ENCODE data around the gene PAQR7. TPM values are rescaled to one million over a fixed set of nuclear protein-coding genes. Genes with fewer than 3 reads are reported as not detected.

PAQR7 gene
- total RNA-seq, 1 donor from 2014 or later = 10.8 TPM

GRCh38 chr1:25885602-25886001 lies 10.1 kb upstream of the PAQR7 start:
- DNase-seq (peak; percentile 11), ATAC-seq (no peak)
- Histone ChIP-seq H3K4me1 (peaks cover 10% of the 10 kb centered on the region), H3K9me3 (no peaks in the 10 kb centered on the region), H3K36me3 (no peaks in the 10 kb centered on the region), H3K27me3 (no peaks in the 10 kb centered on the region), H3K4me3 (no peak overlapping the region), H3K27ac (no peak overlapping the region)
- intact Hi-C loops (cut with DNase I) = no loop called here
- TF ChIP-seq, protein P1, sequence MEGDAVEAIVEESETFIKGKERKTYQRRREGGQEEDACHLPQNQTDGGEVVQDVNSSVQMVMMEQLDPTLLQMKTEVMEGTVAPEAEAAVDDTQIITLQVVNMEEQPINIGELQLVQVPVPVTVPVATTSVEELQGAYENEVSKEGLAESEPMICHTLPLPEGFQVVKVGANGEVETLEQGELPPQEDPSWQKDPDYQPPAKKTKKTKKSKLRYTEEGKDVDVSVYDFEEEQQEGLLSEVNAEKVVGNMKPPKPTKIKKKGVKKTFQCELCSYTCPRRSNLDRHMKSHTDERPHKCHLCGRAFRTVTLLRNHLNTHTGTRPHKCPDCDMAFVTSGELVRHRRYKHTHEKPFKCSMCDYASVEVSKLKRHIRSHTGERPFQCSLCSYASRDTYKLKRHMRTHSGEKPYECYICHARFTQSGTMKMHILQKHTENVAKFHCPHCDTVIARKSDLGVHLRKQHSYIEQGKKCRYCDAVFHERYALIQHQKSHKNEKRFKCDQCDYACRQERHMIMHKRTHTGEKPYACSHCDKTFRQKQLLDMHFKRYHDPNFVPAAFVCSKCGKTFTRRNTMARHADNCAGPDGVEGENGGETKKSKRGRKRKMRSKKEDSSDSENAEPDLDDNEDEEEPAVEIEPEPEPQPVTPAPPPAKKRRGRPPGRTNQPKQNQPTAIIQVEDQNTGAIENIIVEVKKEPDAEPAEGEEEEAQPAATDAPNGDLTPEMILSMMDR (IDR thresholded peaks at IDR 0.05) = no peak

DNA sequence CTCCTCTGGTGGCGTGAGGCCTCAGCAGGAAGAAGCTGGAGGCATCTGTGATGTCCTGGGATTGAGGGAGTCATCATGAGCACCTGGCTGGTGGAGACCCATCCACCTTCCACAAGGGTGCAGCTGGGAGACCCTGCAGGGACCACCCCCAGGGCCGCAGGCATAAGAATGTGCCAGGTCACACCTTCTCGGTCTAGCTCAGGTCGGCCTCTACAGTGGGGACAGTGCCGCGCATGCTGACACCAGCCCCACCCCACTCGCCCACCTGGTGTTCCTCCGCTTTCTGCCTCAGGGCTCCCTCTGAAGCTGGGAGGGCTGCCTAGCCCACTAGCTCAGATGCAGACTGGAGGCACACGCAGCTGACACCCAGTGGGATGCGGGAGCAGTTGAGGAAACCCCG lies 5.8 kb upstream of the PAQR7 start:
- peak; percentile 53 for DNase-seq
- Histone ChIP-seq H3K27me3 (no peaks in the 10 kb centered on the region), H3K9me3 (no peaks in the 10 kb centered on the region), H3K27ac (no peak overlapping the region), H3K4me3 (no peak overlapping the region), H3K36me3 (no peaks in the 10 kb centered on the region), H3K4me1 (no peaks in the 10 kb centered on the region)
- no peak for ATAC-seq
- intact Hi-C loops (cut with DNase I) = no loop called here
- TF ChIP-seq, protein P1 (IDR thresholded peaks at IDR 0.05) = no peak

GRCh38 chr1:25880518-25880917 lies 5.0 kb upstream of the PAQR7 start:
- ATAC-seq (no peak), DNase-seq (peak; percentile 18)
- Histone ChIP-seq H3K27ac (no peak overlapping the region), H3K9me3 (no peaks in the 10 kb centered on the region), H3K36me3 (no peaks in the 10 kb centered on the region), H3K4me3 (no peak overlapping the region), H3K4me1 (peaks cover 3% of the 10 kb centered on the region), H3K27me3 (no peaks in the 10 kb centered on the region)
- intact Hi-C loops (cut with DNase I) = no loop called here
- TF ChIP-seq, protein P1 (IDR thresholded peaks at IDR 0.05) = no peak

DNA sequence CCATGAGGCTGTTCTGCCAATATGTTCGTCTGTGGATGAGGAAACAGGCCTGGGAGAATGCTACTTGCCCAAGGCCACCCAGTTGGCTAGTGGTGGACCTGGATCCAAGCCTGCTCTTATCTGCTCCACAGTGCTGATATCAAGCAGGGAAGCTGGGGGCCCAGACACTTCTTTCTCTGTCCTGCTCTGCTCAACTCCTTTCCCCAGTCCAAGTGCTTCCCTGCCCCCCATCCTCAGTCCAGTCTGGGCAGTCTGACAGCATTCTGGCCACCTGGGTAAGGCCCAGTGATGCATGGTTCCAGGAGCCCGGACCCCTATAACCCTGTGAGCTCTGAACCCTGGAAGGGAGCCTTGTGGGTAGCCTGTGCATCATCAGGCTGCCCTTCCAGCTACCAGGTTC lies 4.2 kb upstream of the PAQR7 start:
- Histone ChIP-seq H3K27me3 (no peaks in the 10 kb centered on the region), H3K4me3 (no peak overlapping the region), H3K4me1 (peaks cover 6% of the 10 kb centered on the region), H3K27ac (no peak overlapping the region), H3K9me3 (no peaks in the 10 kb centered on the region), H3K36me3 (no peaks in the 10 kb centered on the region)
- TF ChIP-seq, protein P1 (IDR thresholded peaks at IDR 0.05) = no peak
- peak; percentile 25 for DNase-seq
- intact Hi-C loops (cut with DNase I) = no loop called here
- ATAC-seq = no peak

GRCh38 chr1:25878690-25879089 lies 3.2 kb upstream of the PAQR7 start:
- intact Hi-C loops (cut with DNase I) = no loop called here
- TF ChIP-seq, protein P1 (IDR thresholded peaks at IDR 0.05) = no peak
- Histone ChIP-seq H3K27ac (no peak overlapping the region), H3K4me1 (peaks cover 9% of the 10 kb centered on the region), H3K4me3 (no peak overlapping the region), H3K9me3 (no peaks in the 10 kb centered on the region), H3K36me3 (no peaks in the 10 kb centered on the region), H3K27me3 (no peaks in the 10 kb centered on the region)
- DNase-seq = no peak
- ATAC-seq = no peak

DNA sequence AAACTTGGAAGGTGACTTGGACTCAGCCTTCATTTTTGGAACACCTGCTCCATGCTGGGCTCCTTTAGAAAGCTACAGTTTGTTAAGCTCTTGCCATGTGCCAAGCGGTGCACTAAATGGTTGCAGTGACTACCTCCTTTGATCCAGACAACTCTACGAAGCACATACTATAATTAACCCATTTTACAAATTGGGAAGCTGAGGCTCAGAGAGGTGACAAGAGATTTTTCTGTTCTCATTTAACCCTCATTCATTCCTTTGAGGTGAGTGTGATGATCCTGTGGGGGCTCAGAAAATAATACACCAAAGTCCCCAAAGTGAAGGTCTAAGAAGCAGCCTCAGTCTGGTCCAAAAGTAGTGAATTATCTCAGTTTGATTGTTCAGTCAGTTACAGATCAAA lies 1.6 kb upstream of the PAQR7 start:
- no peaks in the 10 kb centered on the region for H3K27me3 ChIP-seq
- TF ChIP-seq, protein P1 (IDR thresholded peaks at IDR 0.05) = no peak
- ATAC-seq = no peak
- peaks cover 15% of the 10 kb centered on the region for H3K4me1 ChIP-seq
- no peak overlapping the region for H3K27ac ChIP-seq
- intact Hi-C loops (cut with DNase I) = no loop called here
- no peak for DNase-seq
- H3K36me3 ChIP-seq = no peaks in the 10 kb centered on the region
- H3K4me3 ChIP-seq = no peak overlapping the region
- no peaks in the 10 kb centered on the region for H3K9me3 ChIP-seq

All from upper lobe of right lung (tissue), 1 donor.